ENCODE measurements around the gene USP24.

The USP24 gene

GRCh38 chr1:55064861-55065263 lies 150.3 kb downstream of the USP24 start:
- DNase-seq = no peak

- DNase-seq = no peak
These were observed 151.0 kb downstream of the USP24 start for GRCh38 chr1:55064071-55064581.

DNA sequence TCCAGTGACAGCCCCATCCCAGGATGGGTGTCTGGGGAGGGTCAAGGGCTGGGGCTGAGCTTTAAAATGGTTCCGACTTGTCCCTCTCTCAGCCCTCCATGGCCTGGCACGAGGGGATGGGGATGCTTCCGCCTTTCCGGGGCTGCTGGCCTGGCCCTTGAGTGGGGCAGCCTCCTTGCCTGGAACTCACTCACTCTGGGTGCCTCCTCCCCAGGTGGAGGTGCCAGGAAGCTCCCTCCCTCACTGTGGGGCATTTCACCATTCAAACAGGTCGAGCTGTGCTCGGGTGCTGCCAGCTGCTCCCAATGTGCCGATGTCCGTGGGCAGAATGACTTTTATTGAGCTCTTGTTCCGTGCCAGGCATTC lies 151.6 kb downstream of the USP24 start:
- DNase-seq = no peak

DNA sequence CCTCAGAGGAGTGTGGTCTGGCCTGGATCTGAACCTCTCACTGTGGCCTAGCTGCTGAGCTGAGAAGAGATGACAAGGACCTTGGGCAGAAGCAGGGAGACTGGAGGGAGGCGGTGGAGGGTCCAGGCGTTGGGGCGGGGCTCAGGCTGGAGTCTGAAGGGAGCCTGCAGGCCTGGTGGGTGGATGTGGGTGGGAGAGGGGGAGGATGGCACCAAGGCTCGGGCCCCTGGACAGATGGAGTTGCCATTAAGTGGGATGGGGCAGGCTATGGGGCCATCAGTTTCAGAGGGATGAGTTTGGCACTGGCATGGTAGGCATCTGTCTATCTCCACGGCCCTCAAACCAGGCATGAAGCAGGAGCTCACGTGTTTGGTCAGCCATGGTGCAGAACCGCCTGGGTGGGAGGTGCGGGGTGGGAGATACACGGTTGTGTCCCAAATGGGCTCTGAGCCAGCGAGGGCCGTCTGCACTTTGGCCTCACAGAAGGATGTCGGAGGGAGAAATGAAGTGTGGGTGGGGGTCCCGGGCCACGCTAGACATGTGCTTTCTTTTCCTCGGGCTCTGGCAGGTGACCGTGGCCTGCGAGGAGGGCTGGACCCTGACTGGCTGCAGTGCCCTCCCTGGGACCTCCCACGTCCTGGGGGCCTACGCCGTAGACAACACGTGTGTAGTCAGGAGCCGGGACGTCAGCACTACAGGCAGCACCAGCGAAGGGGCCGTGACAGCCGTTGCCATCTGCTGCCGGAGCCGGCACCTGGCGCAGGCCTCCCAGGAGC lies 152.2 kb downstream of the USP24 start:
- DNase-seq = no peak

DNA sequence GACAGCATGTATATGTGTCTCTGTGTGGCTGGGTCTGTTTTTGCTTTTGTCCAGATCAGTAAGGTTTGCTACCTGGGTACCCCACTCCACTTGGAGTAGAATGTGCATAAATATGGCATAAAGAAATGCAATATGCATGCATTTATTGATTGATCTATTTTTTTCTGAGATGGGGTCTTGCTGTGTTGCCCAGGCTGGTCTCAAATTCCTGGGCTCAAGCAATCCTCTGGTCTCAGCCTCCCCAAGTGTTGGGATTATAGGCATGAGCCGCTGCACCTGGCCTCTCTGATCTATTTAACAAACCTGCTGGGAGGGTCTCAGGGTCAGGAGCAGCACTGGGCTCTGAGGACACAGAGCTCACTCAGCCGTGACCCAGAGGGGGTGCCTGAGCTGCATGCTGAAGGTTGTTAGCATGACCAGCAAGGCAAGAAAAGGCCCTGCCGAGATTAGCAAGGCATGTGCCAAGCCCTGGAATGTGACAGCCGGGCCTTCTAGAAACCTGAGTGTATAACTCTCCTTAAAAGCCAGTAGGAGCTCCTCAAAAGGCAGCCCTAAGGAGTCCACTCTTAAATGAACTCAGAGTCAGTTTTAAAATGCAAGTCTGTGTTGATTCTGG lies 153.3 kb downstream of the USP24 start:
- DNase-seq = no peak

DNA sequence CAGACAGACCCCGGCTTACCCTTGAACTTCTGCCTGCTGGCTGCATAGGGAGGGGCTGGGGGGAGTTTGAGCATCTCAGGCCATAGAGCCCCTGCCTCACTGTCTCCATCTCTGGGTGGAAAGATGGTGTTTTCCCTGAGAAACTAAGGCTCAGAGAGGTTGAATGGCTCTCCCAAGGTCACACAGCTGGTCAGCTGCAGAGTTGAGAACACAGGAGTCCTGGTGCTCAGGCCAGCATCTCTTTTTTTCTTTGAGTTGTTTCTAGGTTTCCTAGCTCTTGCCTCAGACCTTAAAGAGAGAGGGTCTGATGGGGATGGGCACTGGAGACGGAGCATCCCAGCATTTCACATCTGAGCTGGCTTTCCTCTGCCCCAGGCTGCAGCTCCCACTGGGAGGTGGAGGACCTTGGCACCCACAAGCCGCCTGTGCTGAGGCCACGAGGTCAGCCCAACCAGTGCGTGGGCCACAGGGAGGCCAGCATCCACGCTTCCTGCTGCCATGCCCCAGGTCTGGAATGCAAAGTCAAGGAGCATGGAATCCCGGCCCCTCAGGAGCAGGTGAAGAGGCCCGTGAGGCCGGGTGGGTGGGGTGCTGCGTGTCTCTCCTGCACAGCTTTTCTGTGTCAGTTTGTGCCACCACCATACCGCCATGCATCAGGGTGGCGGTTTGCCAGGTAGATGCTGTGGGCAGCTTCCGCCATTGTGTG lies 154.0 kb downstream of the USP24 start:
- DNase-seq = no peak

- DNase-seq = no peak
These were observed 154.8 kb downstream of the USP24 start for GRCh38 chr1:55060133-55060999.

GRCh38 chr1:55059302-55060132 lies 155.6 kb downstream of the USP24 start:
- DNase-seq = no peak

GRCh38 chr1:55057956-55058298 lies 157.2 kb downstream of the USP24 start:
- no peak for DNase-seq

DNA sequence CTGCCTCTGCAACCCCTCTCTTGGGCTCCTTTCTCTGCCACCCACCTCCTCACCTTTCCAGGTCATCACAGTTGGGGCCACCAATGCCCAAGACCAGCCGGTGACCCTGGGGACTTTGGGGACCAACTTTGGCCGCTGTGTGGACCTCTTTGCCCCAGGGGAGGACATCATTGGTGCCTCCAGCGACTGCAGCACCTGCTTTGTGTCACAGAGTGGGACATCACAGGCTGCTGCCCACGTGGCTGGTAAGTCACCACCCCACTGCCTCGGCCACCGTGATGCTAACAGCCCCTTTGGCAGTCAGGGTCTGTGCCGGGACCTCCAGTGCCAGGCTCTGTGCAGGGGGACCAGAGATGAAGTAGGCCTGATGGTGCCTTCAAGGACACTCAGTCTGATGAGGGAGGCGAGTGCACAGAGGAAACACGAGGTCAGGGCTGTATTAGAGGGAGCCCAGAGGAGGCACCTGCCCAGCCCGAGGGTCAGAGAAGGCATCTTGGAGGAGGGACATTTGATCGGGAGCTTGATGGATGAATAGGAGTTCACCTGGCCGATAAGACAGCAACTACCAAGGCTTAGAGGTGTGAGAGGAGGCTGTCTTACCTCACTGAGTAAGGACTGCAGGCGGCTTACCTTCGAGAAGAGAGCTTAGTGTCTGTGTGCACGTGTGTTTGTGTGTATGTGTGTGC lies 157.8 kb downstream of the USP24 start:
- no peak for DNase-seq

GRCh38 chr1:55056632-55056992 lies 158.6 kb downstream of the USP24 start:
- no peak for DNase-seq

- DNase-seq = no peak
These were observed 159.1 kb downstream of the USP24 start for GRCh38 chr1:55055951-55056631.

GRCh38 chr1:55055084-55055882 lies 159.9 kb downstream of the USP24 start:
- no peak for DNase-seq

DNA sequence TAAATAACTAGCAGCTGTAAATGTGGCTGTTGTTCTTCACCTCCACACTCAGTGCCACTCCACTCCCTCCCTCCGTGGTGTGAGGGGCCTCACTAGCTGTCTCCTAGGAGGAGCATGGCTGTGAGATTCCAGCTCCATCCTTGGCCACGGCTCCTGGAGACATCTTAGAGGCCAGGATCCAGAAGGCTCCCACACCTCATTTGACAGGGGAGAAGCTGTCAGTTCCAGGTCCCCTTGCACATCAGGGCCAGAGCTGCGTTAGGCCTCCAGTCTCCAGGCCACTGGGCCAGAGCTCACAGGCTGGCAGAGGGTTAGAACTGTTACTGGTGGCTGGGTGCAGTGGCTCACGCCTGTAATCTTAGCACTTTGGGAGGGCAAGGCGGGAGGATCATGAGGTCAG lies 160.8 kb downstream of the USP24 start:
- no peak for DNase-seq

DNA sequence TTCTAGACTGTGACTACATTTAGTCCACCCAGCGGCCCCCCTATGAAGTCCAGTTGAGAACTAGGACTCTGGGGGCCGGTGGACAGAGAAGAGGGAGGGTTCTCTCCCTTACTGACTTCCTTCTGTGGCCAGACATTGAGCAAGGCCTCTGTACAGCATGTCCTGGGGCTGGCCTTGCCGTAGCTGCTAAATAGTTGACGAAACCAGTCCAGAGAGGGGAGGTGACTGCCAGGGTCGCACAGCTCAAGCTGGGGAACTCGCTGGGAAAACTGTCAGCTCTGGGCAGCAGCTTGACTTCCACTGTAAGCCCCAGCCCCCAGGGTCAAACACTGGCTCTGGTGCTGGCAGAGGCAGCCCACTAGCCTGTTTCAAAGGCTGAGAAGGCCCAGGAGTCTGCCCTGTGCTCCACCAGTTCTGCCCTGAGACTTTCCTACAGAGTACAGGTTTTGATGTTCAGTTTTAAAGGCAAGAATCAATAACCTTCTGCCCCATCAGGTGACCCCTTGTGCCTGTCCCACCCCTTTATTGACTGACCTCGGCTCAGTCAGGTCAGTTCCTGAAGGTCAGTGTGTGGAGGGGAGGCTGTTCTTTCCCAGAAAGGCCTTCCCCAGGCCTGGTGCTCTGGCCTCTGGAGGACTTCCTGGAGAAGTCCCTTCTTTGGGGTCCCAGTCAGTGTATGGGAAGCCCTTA lies 161.8 kb downstream of the USP24 start:
- no peak for DNase-seq

GRCh38 chr1:55052221-55053142 lies 162.7 kb downstream of the USP24 start:
- no peak for DNase-seq

DNA sequence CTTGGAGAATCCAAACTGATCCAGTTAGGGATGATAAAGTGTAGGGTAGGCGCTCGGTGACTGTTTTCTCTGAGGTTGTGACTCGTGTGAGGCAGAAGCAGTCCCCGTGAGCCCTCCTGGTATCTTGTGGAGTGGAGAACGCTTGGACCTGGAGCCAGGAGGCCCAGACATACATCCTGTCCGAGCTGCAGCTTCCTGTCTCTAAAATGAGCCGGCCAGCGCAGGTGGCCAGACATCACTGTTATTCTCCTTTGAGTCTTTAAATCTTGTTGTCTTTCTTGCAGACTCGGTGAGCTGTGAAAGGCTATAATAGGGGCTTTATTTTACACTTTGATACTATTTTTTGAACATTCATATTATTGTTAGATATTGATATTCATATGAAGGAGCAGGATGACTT lies 163.5 kb downstream of the USP24 start:
- DNase-seq = no peak

GRCh38 chr1:55051169-55051568 lies 164.0 kb downstream of the USP24 start:
- DNase-seq = no peak

Measured in activated CD4-positive, alpha-beta T cell treated with anti-CD3 and anti-CD28 coated beads for 4 hours (primary cell).